GM04503 (cell line): ENCODE results near the gene SRRM3.
"Not testable (repeated sequence)": the region's sequence is repeated elsewhere in the genome, so short reads cannot be mapped to it uniquely, and the experiment has no call there.

ENCODE experiments used
- DNase-seq: peaks from one replicate; pipeline ENCODE4 v3.0.0-alpha.2; 2012; ENCODE audit warnings: low read depth

Gene SRRM3

DNA sequence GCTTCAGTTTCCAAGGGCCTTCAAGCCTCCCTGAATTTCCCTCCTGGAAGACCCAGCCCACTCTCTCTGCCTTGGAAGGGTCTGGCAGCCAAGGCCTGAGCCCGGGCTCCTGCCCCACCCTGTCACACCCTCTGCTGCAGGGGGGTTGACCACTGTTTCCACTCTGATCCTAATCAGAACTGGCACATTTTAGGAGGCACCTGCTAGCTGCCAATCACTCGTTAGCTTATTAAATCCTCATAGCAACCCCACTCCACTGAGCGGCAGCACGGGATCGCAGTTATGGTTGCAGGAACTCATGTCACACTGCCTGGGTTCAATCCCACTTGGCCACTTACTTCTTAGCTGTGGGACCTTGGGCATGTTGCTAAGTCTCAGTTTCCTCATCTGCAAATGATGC lies 113.7 kb downstream of the SRRM3 start:
- DNase-seq: no peak

DNA sequence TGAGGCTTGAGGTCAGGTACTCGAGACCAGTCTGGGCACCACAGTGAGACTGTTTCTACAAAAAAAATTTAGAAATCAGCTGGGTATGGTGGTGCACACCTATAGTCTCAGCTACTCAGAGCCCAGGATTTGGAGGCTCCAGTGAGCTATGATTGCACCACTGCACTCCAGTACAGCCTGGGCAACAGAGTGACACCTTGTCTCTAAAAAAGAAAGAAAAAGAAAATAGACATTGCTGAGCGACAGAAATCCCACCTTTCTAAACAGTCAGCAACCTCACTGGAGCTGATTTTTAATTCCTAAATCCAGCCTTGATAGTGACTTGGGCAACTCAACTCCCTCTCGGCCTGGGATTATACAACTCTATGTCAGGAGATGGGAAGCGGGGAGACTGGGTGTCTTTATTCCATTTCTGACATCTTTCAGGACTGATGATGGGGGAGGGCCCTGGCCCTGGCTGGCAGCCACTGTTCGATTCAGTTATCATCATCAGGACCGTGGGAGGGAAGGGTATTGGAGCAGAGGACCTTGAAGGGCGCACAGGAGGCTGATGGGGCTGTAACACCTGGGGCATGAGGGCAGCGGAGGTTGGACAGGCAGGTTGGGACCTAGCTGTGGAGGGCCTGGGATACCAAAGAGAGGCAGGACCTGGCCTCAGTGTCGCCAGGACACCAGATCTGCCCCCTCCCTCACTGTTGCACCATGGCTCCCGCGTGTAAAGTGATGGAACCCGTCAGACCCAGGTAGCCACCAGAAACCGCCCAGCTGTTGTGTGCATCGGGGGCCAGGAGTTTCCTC lies 115.5 kb downstream of the SRRM3 start:
- DNase-seq: no peak

DNA sequence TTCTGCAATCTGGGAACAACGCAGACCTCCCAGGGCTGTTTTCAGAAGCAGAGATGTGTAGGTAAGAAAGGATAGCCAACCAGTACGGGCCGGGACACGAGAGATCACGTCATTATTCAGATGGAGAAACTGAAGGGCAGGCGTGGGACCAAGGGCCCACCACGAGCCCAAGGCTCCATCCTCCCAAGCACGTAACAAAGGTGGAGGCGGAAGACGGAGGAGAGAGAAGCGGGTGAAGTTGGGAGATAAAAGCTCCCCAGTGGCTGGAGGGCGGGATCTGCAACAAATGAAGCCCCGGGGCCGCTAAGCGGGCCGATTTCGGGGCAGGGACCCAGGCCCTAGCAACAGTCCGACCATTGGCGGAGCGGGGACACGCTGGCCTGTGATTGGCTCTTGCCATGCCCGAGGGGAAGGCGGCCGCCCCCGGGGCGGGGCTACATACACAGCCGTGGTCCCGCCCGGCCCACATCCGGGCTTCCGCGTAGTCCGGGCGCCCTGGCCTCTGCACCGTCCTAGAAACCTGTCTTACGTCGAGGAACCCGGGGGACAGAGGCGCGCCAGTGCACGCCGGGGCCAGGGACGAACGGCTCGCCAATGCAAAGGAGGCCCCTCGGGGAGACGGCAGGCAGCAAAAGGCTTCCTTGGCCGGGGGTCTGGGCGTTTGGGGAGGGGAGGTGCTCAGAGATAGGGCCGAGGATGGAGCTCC lies 116.2 kb downstream of the SRRM3 start:
- peak; percentile 75 for DNase-seq

DNA sequence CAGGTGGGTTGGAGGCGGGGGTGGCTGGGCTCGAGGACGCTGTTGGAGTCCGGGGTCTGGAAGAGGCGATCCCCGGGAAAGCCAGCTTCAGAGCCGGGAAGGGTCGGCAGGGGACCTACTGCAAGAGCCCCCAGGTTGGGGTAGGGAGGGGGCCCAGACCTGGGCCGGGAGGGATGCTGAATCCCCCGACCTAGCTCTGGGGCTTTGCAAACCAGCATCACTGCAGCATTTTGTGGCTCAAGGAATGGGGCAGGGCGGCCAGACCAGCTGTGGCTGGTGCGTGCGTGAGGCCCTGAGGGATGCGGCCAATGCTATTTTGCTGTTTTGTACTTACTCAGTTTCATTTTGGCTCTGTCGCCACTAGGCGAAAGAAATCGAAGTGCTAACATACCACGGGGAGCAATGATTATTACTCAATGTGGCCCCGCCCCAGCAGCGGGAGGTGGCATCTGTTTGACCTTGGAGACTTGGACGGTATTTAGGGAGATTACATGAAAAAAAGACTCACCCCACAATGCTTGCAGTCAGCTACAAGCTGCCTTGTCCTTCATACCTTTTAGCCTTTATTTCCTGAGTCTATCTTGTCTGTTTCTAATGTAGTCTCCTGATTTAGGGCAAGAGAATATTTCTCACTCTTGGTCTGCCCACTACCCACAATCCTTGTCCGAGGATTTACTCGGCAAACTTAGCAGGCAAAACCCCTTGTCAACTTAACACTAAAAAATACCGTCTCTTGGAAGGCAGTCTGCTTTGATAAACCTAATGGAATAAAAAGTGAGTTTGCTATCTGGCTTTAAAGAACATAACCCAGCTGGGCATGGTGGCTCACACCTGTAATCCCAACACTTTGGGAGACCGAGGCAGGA lies 117.0 kb downstream of the SRRM3 start:
- DNase-seq: peak; percentile 90

- DNase-seq: no peak
Measured at GRCh38 chr7:76325092-76325491, 123.4 kb downstream of the SRRM3 start.

GRCh38 chr7:76325811-76326210 lies 124.1 kb downstream of the SRRM3 start:
- no peak for DNase-seq

DNA sequence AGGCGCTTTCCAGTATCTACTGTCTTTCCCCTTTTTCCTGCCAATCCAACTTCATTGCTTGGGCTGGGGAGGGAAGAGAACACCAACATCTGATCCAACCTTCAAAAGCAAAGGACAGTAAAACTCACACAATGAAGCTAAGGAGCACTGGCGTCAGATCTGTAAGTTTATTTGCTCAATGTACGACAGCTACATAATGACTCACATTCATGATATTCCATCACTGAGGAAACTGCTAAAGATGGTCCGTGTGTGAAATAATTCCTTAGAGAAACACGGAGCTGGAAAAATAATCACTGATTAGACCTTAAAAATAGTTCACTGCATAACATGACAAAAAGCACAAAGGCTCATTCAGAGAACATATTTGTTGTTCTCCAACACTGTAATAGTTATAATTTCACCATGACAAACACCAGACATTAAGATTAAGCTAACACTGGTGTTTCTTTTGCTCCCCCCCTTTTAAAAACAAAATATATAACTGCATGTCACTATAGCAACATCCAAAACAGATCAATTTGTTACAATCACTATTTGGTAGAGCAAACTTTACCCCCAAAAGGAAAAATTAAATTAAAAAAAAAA lies 125.0 kb downstream of the SRRM3 start:
- no peak for DNase-seq

DNA sequence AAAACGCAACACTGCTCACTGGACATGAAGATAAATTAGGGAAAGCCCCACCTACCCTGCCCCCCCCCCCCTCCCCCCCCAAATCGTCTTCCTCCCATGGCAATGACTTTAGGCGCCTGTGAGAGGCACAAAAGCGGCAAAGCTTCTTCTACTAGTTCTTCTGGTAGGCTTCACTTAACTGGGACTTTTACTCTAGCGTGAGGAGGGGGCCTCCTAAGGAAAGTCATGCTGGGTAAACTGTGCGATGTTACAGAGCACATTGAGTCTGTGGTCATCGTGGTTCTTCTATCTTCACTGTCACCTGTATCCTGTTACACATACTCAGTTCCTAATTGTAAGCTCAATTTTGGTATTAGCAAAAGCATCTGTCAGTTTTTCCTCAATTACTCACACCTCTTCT lies 125.9 kb downstream of the SRRM3 start:
- DNase-seq: no peak

DNA sequence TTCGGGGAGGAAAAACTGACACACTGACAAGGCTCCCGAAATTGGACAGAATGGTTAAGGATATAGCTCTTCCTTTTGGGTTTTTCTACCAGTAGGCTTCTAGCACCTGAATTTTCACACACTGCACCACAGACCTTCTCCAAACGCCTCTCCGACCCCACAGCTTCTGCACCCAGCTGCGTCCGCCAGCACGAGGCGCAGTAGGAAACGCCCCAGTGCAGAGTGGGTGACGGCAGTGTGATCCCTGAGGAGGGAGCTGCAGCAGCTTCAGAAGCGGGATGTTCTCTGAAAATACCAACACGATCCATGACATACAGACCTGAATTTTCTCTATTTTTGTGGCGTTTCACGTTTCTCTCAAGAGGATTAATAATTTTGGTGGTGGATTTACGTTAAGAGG lies 126.7 kb downstream of the SRRM3 start:
- DNase-seq: no peak

DNA sequence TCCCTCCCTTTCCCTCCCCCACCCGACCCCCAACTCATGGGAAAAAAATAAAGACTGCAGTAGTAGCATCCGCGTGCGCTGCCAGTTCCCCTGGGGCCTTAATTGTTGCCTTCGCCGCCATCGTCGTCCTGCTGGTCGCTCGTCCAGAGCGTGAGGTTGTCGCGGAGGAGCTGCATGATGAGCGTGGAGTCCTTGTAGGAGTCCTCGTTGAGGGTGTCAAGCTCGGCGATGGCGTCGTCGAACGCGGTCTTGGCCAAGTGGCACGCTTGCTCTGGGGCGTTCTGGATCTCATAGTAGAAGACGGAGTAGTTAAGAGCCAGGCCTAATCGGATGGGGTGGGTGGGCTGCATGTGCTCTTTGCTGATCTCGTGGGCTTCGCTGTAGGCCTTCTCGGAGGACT lies 127.8 kb downstream of the SRRM3 start:
- DNase-seq: no peak

DNA sequence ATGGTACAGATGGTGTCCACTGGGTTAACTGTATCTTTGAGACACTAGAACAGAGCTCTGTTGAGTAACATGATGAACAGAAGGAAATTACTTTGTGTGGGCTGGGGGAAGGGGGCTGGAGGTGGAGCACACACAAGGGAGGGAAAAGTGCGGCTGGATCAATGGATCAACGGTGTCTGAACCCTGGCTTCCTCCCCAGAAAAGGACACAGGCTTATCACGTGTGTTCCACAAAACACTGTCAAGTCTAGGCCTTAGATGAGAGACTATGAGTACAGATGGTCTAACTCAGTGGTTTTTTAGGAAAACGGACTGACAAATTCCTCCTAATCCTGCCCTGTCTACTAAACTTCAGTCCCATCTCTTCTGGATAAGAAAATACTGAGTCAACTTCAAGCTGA lies 128.6 kb downstream of the SRRM3 start:
- DNase-seq: no peak

DNA sequence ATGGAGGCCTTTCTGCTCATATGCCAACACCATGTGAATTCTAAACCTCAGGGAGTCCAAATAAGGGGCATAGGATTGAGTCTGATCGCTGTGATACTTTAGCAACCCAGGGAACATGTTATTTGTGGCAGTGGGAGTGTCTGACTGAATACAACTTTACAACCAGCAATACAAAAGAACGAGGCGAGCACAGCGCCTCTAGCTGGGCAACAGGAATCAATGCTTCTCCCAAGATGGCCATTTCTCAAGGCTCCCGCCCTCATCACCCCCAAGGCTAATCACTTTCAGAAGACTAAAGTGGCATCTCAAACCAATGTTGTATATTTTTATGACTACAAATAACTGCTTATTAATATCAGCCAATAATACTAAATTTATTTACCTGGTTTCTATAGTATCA lies 129.0 kb downstream of the SRRM3 start:
- DNase-seq: no peak

DNA sequence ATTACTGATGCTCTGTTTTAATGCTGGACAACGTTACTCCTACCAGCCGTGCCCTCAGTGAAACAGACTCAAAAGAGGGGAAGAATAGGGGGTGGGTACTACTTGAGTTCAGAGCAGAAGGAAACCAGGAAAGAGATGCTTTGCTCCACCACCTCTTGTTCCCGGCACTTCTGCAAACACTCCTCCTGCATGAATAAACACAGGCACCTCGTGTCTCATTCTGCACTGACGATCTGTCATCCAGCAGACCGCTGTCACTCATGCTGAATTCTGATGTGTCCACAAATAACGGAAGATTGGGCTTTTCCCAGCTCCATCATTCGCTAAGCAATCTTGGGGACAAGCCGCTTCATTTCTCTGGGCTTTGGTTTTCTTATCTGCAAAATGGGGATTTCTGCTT lies 130.4 kb downstream of the SRRM3 start:
- DNase-seq: no peak

- no peak for DNase-seq
Measured at GRCh38 chr7:76333511-76334101, 131.9 kb downstream of the SRRM3 start.

DNA sequence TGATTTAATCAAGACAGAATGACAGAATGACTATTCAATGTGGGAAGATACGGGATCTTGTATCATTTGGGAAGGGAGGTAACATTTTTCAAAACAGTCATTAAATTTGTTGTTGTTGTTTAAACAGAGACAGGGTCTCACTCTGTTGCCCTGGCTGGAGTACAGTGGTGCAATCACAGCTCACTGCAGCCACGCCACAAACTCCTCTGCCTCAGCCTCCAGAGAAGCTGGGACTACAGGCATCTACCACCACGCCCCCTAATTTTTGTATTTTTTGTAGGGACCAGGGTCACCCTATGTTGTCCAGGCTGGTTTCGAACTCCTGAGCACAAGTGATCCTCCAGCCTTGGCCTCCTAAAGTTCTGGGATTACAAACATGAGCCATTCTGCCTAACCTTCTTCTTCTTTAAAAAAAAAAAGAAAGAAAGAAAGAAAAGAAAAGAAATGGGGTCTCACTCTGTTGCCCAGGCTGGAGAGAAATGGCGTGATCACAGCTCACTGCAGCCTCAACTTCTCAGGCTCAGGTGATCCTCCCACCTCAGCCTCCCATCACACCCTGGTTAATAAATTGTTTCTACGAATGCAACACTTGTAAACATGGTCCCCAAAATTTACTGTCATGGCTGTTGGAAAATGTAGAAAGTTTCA lies 132.7 kb downstream of the SRRM3 start:
- DNase-seq: no peak

- DNase-seq: not testable (repeated sequence)
Measured at GRCh38 chr7:76335417-76335816, 133.7 kb downstream of the SRRM3 start.

GRCh38 chr7:76336094-76336493 lies 134.4 kb downstream of the SRRM3 start:
- DNase-seq: no peak
